NCI-H1436 treated with DMSO at 0.1 percent for 48 hours (cell line): ENCODE results near the gene ERC2.

Source experiments
- DNase-seq: peaks from one replicate; lab custom pipeline; 2025; lab: John Stamatoyannopoulos, UW

ERC2 gene

GRCh38 chr3:55929154-55929869 is 539.0 kb downstream of the ERC2 start:
- DNase-seq, result no peak

- DNase-seq, result no peak
Observed at GRCh38 chr3:55923626-55924025, 544.6 kb downstream of the ERC2 start.

- no peak for DNase-seq
Observed at GRCh38 chr3:55923207-55923606, 545.1 kb downstream of the ERC2 start.

- DNase-seq, result no peak
Observed at GRCh38 chr3:55912880-55913279, 555.4 kb downstream of the ERC2 start.

GRCh38 chr3:55911266-55911665 is 557.0 kb downstream of the ERC2 start:
- no peak for DNase-seq

- DNase-seq, result no peak
Observed at GRCh38 chr3:55910543-55910942, 557.7 kb downstream of the ERC2 start.

GRCh38 chr3:55909373-55909772 is 558.9 kb downstream of the ERC2 start:
- DNase-seq, result no peak

- DNase-seq, result no peak
Observed at GRCh38 chr3:55907616-55908015, 560.7 kb downstream of the ERC2 start.

- DNase-seq, result no peak
Observed at GRCh38 chr3:55906896-55907295, 561.4 kb downstream of the ERC2 start.

GRCh38 chr3:55904716-55905115 is 563.6 kb downstream of the ERC2 start:
- DNase-seq, result no peak

GRCh38 chr3:55903680-55904079 is 564.6 kb downstream of the ERC2 start:
- DNase-seq, result no peak

- no peak for DNase-seq
Observed at GRCh38 chr3:55902221-55902900, 565.9 kb downstream of the ERC2 start.

- no peak for DNase-seq
Observed at GRCh38 chr3:55899887-55900286, 568.4 kb downstream of the ERC2 start.

GRCh38 chr3:55897573-55898224 is 570.6 kb downstream of the ERC2 start:
- DNase-seq, result no peak

- DNase-seq, result no peak
Observed at GRCh38 chr3:55895897-55896566, 572.2 kb downstream of the ERC2 start.

- no peak for DNase-seq
Observed at GRCh38 chr3:55894605-55895004, 573.7 kb downstream of the ERC2 start.

- no peak for DNase-seq
Observed at GRCh38 chr3:55893045-55893664, 575.1 kb downstream of the ERC2 start.

- DNase-seq, result no peak
Observed at GRCh38 chr3:55891106-55891505, 577.2 kb downstream of the ERC2 start.

- DNase-seq, result no peak
Observed at GRCh38 chr3:55888282-55888885, 579.9 kb downstream of the ERC2 start.

GRCh38 chr3:55885721-55886120 is 582.5 kb downstream of the ERC2 start:
- DNase-seq, result no peak

- no peak for DNase-seq
Observed at GRCh38 chr3:55884491-55885285, 583.6 kb downstream of the ERC2 start.
